Adipose tissue (tissue), 3 donors: ENCODE data around the gene ABCC10. TPM values are rescaled to one million over a fixed set of nuclear protein-coding genes. Genes with fewer than 3 reads are reported as not detected.
"Not testable (repeated sequence)": the region's sequence is repeated elsewhere in the genome, so short reads cannot be mapped to it uniquely, and the experiment has no call there.

Experiments used
- H3K27ac ChIP-seq: one replicate; pipeline ENCODE4 v1.5.1; 2013; ENCODE audit warnings: low read depth, low read length
- WGBS, 3 donors: extraction: QIAGEN DNeasy Blood & Tissue Kit; methylation state at CpG; one replicate each; pipeline ENCODE4 v1.1.7; 2013; 5-methylcytosine and 5-hydroxymethylcytosine counted together
- polyA plus RNA-seq, 3 donors: library from polyadenylated mRNA; stranded (reverse); fragments of 200-250 nt; gene quantifications; one replicate each; pipeline ENCODE4 v1.2.3, GENCODE V29; 2013
- donor health status: healthy with polysubstance abuse.
- donor health status: Bipolar disorder and iron deficiency.
- donor health status: healthy.

Gene ABCC10
- polyA plus RNA-seq, 3 donors, result 8.2 to 13.7 (median 11.7) TPM

DNA sequence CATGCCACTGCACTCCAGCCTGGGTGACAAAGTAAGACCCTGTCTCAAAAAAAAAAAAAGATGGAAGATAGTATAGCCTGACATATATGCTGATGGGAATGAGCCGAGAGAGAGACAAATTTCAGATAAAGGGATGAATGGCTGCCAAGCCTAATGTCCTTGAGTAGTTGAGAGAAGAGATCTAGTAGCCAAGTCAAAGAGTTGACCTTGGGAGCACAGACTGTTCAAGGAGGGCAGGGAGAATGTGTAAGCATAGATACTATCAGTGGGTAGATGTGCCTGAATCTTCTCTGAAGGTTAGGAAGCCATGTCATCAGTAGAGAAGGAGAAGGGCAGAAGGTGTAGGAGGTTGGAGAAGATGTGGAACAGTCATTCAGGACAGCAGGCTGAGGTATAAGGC, 20.0 kb upstream of the ABCC10 start:
- H3K27ac ChIP-seq, result no peak overlapping the region
- WGBS, 3 donors, result 36 to 92% (median 88%) methylated on average over 1 of the region's 1 CpG

DNA sequence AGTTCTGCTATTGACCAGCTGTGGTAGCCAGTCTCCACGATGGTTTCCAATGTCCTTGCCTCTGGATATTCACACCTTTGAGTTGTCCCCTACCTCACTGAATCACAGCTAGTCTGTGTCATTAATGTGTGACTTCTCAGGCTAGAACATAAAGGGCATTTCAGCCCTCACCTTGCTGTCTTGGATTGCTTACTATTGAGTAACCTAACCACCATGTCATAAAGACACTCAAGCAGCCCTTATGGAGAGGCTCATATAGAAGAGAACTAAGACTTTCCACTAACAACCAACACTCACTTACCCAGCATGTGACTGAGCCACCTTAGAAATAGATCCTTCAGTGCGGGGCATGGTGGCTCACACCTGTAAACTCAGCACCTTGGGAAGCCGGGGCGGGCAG, 19.1 kb upstream of the ABCC10 start:
- 89 to 92% (median 92%) methylated on average over 4 of the region's 4 CpGs for WGBS, 3 donors
- no peak overlapping the region for H3K27ac ChIP-seq

DNA sequence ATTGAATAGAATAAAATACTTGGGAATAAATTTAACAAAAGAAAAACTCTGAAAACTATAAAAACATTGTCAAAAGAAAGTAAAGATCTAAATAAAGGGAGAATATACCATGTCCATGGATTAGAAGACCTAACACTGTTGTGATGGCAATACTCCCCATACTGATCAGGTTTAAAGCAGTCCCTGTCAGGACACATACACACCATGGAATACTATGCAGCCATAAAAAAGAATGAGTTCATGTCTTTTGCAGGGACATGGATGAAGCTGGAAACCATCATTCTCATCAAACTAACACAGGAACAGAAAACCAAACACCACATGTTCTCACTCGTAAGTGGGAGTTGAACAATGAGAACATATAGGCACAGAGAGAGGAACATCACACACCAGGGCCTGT, 16.6 kb upstream of the ABCC10 start:
- H3K27ac ChIP-seq, result not testable (repeated sequence)
- 87 to 95% (median 93%) methylated on average over 1 of the region's 1 CpG for WGBS, 3 donors

DNA sequence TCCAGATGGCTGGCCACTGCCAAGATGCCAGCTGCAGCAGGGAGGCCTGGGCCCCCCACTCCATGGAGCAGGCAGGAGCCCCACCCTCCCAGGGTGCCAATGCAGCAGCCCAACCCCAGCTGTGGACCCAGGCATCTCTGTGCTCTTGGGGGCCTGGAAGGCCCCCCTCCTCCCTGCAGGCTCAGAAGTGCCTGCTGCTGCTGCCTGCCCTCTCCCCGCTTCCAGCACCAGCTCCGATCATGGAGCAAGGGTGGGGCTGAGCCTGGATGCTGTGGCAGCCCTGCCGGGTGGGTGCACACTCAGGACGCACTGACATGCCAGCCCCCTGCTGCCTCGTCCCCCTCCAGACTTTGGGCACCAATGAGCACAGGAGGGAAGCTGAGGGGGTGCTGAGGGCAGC, 14.8 kb upstream of the ABCC10 start:
- WGBS, 3 donors, result 70 to 86% (median 72%) methylated on average over 5 of the region's 5 CpGs
- no peak overlapping the region for H3K27ac ChIP-seq

DNA sequence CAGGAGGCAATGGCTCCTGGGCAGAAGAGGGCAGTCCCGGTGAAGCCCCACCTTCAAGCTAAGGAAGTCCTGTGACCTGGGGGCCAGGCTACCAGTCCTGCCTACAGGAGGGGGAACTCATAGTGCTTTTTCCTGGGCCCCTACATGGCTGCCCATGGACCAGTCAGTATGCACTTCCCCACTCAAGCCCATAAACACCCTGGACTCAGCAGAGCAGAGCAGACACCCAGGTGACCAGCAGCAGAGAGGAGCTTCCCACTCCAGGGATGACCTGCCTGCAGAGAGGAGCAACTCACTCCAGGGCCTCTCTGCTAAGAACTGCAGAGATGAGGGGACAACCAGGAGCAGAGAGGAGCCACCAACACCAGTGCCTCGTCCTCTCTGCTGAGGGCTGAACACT, 14.3 kb upstream of the ABCC10 start:
- no peak overlapping the region for H3K27ac ChIP-seq
- 96 to 100% (median 97%) methylated on average over 2 of the region's 2 CpGs for WGBS, 3 donors

DNA sequence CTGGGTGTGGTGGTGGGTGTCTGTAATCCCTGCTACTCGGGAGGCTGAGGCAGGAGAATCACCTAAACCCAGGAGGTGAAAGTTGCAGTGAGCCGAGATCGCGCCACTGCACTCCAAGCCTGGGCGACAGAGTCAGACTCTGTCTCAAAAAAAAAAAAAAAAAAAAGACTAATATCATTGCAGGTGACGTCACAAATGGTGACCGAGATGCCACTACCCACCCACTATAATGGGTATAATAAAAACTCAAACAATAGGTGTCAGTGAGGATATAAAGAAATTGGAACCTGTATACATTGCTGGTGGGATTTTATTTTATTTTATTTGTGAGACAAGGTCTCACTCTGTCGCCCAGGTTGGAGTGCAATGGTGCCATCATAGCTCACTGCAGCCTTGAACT, 12.1 kb upstream of the ABCC10 start:
- 92 to 94% (median 94%) methylated on average over 8 of the region's 8 CpGs for whole genome bisulfite sequencing, 3 donors

DNA sequence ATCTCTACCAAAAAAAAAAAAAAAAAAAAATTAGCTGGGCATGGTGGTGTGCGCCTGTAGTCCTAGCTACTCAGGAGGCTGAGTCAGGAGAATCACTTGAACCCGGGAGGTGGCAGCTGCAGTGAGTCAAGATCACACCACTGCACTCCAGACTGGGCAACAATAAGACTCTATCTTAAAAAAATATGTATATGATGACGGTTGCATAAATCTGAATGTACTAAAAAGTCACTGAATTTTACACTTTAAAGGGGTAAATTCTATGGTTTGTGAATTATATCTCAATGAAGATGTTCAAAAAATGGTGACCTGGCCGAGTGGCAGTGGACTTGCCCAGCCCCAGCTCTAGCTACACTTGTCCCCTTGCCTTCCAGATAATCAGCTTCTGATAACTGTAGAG, 10.4 kb upstream of the ABCC10 start:
- WGBS, 3 donors, result 82 to 89% (median 84%) methylated on average over 4 of the region's 4 CpGs
- H3K27ac ChIP-seq, result no peak overlapping the region

More for the DNA sequence above, 12.1 kb upstream of the ABCC10 start:
- not testable (repeated sequence) for H3K27ac ChIP-seq

DNA sequence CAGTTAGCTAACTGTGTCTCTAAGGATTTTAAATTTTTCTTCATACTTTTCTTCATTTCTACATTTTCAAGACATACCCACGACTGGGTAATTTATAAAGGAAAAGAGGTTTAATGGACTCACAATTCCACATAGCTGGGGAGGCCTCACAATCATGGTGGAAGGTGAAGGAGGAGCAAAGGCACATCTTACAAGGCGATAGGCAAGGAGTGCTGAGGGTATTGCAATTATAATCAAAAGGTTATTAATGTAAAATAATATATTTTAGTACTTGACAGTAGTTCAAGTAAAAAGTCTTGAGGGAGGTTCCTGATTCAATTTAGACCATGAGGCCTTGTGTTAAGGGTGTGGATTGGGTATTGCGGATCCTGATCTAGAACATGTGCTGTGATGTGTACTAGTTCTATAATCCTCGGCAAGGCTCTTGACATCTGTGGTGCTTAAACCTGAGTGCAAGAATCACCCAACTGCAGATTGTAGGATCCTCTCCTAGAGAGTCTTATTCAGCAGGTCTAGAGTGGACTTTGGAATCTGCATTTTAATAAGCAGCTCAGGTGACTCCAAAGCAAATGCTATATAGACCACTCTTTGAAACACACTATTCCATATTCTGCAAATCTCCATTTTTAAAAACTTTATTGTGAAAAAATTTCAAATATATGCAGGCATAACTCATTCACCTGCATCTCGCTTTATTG, 7.2 kb upstream of the ABCC10 start:
- H3K27ac ChIP-seq, result no peak overlapping the region
- 65 to 69% (median 66%) methylated on average over 5 of the region's 5 CpGs for WGBS, 3 donors

DNA sequence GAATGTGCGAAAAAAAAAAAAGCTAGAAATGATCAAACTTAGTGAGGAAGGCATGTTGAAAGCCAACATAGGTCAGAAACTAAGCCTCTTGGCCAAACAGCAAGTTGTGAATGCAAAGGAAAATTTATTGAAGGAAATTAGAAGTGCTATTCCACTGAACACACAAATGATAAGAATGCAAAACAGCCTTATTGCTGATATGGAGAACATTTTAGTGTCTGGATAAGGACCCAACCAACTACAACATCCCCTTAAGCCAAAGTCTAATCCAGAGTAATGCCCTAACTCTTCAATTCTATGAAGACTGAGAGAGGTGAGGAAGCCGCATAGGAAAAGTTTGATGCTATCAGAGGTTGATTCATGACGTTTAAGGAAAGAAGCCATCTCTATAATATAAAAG, 5.5 kb upstream of the ABCC10 start:
- 69 to 78% (median 78%) methylated on average over 3 of the region's 3 CpGs for WGBS, 3 donors

DNA sequence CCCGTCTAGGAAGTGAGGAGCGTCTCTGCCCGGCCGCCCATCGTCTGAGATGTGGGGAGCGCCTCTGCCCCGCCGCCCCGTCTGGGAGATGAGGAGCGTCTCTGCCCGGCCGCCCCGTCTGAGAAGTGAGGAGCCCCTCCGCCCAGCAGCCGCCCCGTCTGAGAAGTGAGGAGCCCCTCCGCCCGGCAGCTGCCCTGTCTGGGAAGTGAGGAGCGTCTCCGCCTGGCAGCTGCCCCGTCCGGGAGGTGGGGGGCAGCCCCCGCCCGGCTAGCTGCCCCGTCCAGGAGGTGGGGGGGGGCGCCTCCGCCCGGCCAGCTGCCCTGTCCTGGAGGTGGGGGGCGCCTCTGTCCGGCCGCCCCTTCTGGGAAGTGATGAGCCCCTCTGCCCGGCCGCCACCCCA, 2.3 kb upstream of the ABCC10 start:
- whole genome bisulfite sequencing, 3 donors, result 93 to 97% (median 96%) methylated on average over 9 to 33 of the region's 33 CpGs
- H3K27ac ChIP-seq, result not testable (repeated sequence)

More for the DNA sequence above, 5.5 kb upstream of the ABCC10 start:
- no peak overlapping the region for H3K27ac ChIP-seq

DNA sequence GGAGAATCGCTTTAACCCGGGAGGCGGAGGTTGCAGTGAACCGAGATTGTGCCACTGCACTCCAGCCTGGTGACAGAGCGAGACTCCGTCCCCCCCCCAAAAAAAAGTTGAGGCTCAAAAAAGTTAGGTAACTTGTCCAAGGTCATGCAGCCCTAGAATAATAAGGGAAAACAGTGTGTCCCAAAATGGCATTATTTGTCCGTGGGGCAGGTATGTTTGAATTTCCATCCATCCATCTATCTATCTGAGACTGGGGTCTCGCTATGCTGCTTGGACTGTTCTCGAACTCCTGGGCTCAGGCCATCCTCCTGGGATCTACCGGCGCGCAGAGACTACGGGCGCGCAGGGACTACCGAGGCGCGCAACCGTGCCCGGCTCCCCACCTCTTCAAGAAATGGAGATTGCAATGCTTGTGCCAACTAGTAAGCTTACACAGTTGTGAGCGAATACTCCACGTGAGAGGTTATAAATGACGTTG, 374 bp upstream of the ABCC10 start:
- 25 to 35% (median 26%) methylated on average over 23 of the region's 23 CpGs for WGBS, 3 donors
- H3K27ac ChIP-seq, result no peak overlapping the region

DNA sequence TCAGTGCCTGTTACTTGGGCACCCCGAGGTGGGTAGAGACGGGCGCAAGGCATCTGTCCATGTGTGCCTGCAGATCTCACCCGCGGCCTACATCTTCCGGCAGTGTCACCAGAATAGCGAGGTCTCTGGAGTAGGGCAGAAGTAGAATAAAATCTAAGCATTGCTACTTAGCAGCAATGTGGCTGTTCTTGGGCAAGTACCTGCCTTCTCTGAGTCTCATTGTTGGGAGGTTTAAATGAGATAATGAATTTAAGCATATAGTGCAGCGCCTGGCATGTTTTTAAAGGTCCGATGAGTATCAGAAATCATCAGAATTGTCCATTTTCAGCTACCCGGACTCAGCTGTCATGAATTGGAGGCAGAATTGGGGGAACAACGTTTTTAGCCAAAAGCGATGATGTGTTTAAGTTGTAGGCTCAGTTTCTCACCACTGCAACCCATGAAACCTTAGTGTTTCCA, 800 bp downstream of the ABCC10 start:
- no peak overlapping the region for H3K27ac ChIP-seq
- 13 to 17% (median 15%) methylated on average over 12 of the region's 12 CpGs for WGBS, 3 donors

DNA sequence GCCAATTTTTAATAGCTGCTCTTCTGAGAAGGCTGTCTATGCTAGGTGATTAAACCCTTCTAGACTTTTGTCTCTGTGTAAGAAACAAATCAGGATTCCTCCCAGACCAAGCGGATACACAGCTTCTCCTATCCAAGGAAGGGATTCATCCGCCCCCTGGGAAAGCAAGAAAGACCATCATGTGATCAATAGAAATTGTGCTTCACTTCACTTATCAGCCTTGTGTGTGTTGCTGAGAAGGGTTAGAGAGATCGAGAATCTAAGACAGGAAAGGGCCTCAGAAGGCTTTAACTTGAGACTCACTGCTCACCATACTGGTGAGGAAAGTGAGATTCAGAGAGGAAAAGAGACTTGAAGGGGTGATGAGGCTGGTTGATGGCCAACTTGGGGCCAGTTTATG, 1.5 kb downstream of the ABCC10 start:
- WGBS, 3 donors, result 71 to 95% (median 91%) methylated on average over 3 of the region's 3 CpGs
- H3K27ac ChIP-seq, result no peak overlapping the region

DNA sequence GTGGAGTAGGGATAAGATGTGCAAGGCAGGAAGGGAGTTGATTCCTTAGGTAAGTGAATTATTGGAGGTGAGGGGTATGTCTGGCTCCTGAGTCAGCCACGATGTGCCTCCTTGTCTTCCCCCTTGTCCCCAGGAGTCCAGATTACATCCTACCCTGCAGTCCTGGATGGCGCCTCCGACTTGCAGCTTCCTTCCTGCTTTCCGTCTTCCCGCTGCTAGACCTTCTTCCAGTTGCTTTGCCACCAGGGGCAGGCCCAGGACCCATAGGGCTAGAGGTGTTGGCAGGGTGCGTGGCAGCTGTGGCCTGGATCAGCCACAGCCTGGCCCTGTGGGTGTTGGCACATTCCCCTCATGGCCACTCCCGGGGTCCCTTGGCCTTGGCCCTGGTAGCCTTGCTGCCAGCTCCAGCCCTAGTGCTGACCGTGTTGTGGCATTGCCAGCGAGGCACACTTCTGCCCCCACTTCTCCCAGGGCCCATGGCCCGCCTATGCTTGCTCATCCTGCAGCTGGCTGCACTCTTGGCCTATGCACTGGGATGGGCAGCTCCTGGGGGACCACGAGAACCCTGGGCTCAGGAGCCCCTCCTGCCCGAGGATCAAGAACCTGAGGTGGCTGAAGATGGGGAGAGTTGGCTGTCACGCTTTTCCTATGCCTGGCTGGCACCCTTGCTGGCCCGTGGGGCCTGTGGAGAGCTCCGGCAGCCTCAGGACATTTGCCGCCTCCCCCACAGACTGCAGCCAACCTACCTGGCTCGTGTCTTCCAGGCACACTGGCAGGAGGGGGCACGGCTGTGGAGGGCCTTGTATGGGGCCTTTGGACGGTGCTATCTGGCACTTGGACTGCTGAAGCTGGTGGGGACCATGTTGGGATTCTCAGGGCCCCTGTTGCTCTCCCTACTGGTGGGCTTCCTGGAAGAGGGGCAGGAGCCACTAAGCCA, 4.9 kb downstream of the ABCC10 start:
- no peak overlapping the region for H3K27ac ChIP-seq
- 86 to 90% (median 87%) methylated on average over 19 of the region's 19 CpGs for WGBS, 3 donors

DNA sequence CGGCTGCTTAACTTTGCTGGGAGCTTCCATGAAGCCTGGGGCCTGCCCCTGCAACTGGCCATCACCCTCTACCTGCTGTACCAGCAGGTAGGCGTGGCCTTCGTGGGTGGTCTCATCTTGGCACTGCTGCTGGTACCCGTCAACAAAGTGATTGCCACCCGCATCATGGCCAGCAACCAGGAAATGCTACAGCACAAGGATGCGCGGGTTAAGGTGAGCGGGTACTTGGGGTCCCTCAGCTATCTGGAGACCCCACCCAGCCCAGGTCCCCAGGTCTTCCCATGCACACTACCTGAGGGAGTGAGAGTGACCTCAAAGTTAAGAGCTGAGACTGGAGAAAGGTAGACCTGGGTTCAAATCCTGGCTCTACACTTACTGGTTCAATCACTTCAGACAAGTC, 5.8 kb downstream of the ABCC10 start:
- H3K27ac ChIP-seq, result no peak overlapping the region
- 82 to 93% (median 83%) methylated on average over 7 to 8 of the region's 8 CpGs for WGBS, 3 donors

DNA sequence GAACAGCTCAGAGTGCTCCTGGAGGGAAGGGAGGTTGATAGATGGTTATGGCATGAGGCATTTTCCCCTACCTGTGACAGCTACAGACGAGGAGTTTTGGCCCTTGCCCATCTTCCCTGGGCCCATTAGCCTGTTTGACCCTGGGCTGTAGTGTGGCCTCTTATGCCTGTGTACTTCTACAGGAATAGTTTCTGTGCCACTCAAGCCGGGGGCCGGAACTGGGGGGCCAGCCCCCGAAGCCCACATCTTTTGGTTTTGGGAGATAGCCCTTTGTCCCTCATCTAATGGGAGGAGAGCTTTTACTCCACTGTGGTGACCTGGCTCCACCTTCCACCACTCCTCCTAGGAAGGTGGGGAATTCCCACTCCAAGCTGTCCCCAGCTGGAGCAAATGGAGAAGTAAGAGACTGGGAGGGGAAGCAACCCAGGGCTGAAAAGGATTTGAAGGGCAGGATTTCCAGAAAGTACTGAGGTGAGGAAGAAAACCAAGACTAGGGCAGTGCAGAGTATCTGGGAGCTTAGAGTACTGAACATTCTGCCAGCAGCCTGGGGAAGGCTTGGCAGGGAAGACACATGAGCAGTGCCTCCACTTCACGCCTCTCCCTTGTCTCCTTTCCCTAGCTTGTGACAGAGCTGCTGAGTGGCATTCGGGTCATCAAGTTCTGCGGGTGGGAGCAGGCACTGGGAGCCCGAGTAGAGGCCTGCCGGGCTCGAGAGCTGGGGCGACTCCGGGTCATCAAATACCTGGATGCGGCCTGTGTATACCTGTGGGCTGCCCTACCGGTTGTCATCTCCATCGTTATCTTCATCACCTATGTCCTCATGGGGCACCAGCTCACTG, 6.9 kb downstream of the ABCC10 start:
- no peak overlapping the region for H3K27ac ChIP-seq
- WGBS, 3 donors, result 87 to 90% (median 87%) methylated on average over 15 of the region's 15 CpGs

DNA sequence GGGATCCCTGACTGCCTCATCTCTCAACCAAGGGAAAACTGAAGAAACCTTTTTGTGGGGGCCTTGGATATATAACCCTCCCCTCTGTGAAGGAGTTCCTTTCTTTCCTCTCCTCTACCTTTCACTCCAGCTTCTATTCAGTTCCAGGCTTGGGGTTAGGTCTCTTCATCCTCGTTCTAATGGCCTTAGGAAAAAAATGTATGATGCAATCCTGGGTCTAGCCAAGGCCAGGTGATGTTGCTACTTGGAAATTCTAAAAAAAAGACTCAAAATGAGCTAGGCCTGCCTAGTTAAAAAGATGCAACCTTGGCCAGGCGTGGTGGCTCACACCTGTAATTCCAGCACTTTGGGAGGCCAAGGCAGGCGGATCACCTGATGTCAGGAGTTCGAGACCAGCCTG, 7.6 kb downstream of the ABCC10 start:
- no peak overlapping the region for H3K27ac ChIP-seq
- 92 to 94% (median 93%) methylated on average over 4 of the region's 4 CpGs for WGBS, 3 donors

DNA sequence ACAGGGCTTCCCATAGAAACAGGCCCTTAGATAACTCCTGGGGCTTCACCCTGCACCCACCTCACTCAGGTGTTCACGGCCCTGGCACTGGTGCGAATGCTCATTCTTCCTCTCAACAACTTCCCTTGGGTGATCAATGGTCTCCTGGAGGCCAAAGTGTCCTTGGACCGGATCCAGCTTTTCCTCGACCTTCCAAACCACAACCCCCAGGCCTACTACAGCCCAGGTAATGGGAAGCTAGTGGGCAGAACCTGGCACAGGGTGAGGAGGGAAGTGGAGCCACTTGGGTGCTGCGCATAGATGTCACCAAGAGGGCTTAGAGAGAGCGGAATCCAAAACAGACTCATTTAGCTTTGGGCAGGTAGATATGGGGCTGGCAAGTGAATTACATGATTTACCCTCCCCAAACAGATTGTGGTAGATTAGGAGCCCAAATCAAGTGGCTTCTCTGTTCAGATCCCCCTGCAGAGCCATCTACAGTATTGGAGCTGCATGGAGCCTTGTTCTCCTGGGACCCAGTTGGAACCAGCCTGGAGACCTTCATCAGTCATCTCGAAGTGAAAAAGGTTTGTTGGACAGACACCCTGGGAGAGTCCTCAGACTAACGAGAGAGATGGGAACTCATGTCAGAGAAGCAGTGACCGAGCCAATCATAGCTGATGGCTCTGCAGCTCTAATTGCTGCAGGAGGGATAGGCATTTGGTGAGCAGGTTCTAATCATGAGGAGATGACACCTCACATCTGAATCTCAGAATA, 8.5 kb downstream of the ABCC10 start:
- no peak overlapping the region for H3K27ac ChIP-seq
- WGBS, 3 donors, result 72 to 83% (median 82%) methylated on average over 9 of the region's 9 CpGs
